IMR-90 (cell line): ENCODE measurements around the gene DPP6. TPM values are rescaled to one million over a fixed set of nuclear protein-coding genes. Genes with fewer than 3 reads are reported as not detected.

ENCODE experiments used
- ATAC-seq: fragments of 200-7000 bp; cut with Tn5 transposase; 2 replicates; pipeline ENCODE4 v1.9.1; 2020; ENCODE audit warnings: low read depth, mild to moderate bottlenecking, moderate library complexity
- BruUV-seq: library from RNA; stranded (reverse); fragments of 400-500 nt; replicated peaks from 2 replicates; lab custom pipeline; 2021; lab: Mats Ljungman, UMichigan
- CTCF ChIA-PET: fragments of 300-600 bp; formaldehyde crosslinking; extraction: SDS; loops from one replicate; lab custom pipeline; 2021; ENCODE audit warnings: antibody characterized with exemption; lab: Yijun Ruan, JAX
- POLR2A ChIA-PET: fragments of 300-600 bp; sonication (Branson Sonifier 250); formaldehyde crosslinking; loops from one replicate; lab custom pipeline; 2022; ENCODE audit warnings: antibody characterized with exemption; ENCODE audit not compliant: unreplicated experiment; lab: Charles Lee
- DNase-seq: peaks from one replicate; pipeline ENCODE4 v3.0.0; 2013
- H2AFZ ChIP-seq: replicated peaks from 2 replicates; pipeline ENCODE3; 2013; ENCODE audit warnings: low read length, mild to moderate bottlenecking; ENCODE audit not compliant: poor library complexity
- H2AK5ac ChIP-seq: 2 replicates; pipeline ENCODE4 v1.6.1; 2013; ENCODE audit warnings: low read depth, low read length, inconsistent platforms
- H2AK9ac ChIP-seq: replicated peaks from 2 replicates; pipeline ENCODE3; 2013; ENCODE audit warnings: mild to moderate bottlenecking, low read depth, low read length, moderate library complexity; ENCODE audit not compliant: poor library complexity
- H2BK120ac ChIP-seq: 2 replicates; pipeline ENCODE4 v1.6.1; 2013; ENCODE audit warnings: low read depth, low read length, inconsistent platforms
- H2BK15ac ChIP-seq: 3 replicates; pipeline ENCODE4 v1.6.1; 2013; ENCODE audit warnings: low read depth, low read length, inconsistent platforms
- H2BK20ac ChIP-seq: 2 replicates; pipeline ENCODE4 v1.6.1; 2013; ENCODE audit warnings: low read depth, mild to moderate bottlenecking, inconsistent platforms, low read length, moderate library complexity
- H2BK5ac ChIP-seq: 2 replicates; pipeline ENCODE4 v1.6.1; 2013; ENCODE audit warnings: mild to moderate bottlenecking, low read depth, low read length, inconsistent platforms; ENCODE audit not compliant: poor library complexity, severe bottlenecking
- H3K14ac ChIP-seq: replicated peaks from 2 replicates; pipeline ENCODE4 v1.6.1; 2013; ENCODE audit warnings: low read depth, low read length, inconsistent platforms
- H3K18ac ChIP-seq: 2 replicates; pipeline ENCODE4 v1.6.1; 2013; ENCODE audit warnings: low read depth, low read length, control low read depth
- H3K23ac ChIP-seq: 2 replicates; pipeline ENCODE4 v1.6.1; 2013; ENCODE audit warnings: low read depth, low read length, inconsistent platforms
- H3K27ac ChIP-seq: 2 replicates; pipeline ENCODE4 v1.5.1; 2013; ENCODE audit warnings: mild to moderate bottlenecking, control low read depth, low read length; ENCODE audit not compliant: insufficient read depth
- H3K27me3 ChIP-seq: 2 replicates; pipeline ENCODE4 v1.6.1; 2013; ENCODE audit warnings: low read length; ENCODE audit not compliant: control insufficient read depth, insufficient read depth
- H3K36me3 ChIP-seq: 2 replicates; pipeline ENCODE4 v1.6.1; 2013; ENCODE audit warnings: low read length, mixed read lengths; ENCODE audit not compliant: control insufficient read depth, insufficient read depth
- H3K4ac ChIP-seq: 2 replicates; pipeline ENCODE4 v1.6.1; 2013; ENCODE audit warnings: low read depth, low read length, inconsistent platforms
- H3K4me1 ChIP-seq: 2 replicates; pipeline ENCODE4 v1.6.1; 2013; ENCODE audit warnings: low read length, mixed read lengths; ENCODE audit not compliant: control insufficient read depth, insufficient read depth
- H3K4me2 ChIP-seq: 2 replicates; pipeline ENCODE4 v1.6.1; 2013; ENCODE audit warnings: low read depth, mild to moderate bottlenecking, control low read depth, low read length, moderate library complexity
- H3K4me3 ChIP-seq: 2 replicates; pipeline ENCODE4 v1.5.1; 2013; ENCODE audit warnings: low read depth, mild to moderate bottlenecking, control low read depth, low read length, moderate library complexity; ENCODE audit not compliant: insufficient read depth
- H3K56ac ChIP-seq: 2 replicates; pipeline ENCODE4 v1.6.1; 2013; ENCODE audit warnings: low read length, inconsistent platforms; ENCODE audit not compliant: insufficient read depth; ENCODE audit errors: extremely low read depth
- H3K79me1 ChIP-seq, 2 experiments: 2 replicates each; pipeline ENCODE4 v1.6.1; 2013; ENCODE audit warnings: low read length in 2 of 2, inconsistent platforms in 1 of 2, low read depth in 1 of 2
- H3K9ac ChIP-seq: 2 replicates; pipeline ENCODE4 v1.6.1; 2013; ENCODE audit warnings: low read depth, low read length, control low read depth
- H3K9me1 ChIP-seq: 2 replicates; pipeline ENCODE4 v1.6.1; 2013; ENCODE audit warnings: low read length, inconsistent platforms; ENCODE audit not compliant: insufficient read depth
- H3K9me3 ChIP-seq: 2 replicates; pipeline ENCODE4 v1.6.1; 2013; ENCODE audit warnings: low read length; ENCODE audit not compliant: control insufficient read depth, insufficient read depth
- H4K20me1 ChIP-seq: 2 replicates; pipeline ENCODE4 v1.6.1; 2013; ENCODE audit warnings: low read length, inconsistent platforms; ENCODE audit not compliant: insufficient read depth
- H4K5ac ChIP-seq: 2 replicates; pipeline ENCODE4 v1.6.1; 2013; ENCODE audit warnings: mild to moderate bottlenecking, low read depth, low read length, control low read depth
- H4K8ac ChIP-seq, 2 experiments: 2 replicates each; pipeline ENCODE4 v1.6.1; 2013; ENCODE audit warnings: low read depth in 2 of 2, low read length in 2 of 2, control low read depth in 1 of 2, inconsistent platforms in 1 of 2
- H4K91ac ChIP-seq: 2 replicates; pipeline ENCODE4 v1.6.1; 2013; ENCODE audit warnings: low read depth, low read length, inconsistent platforms; ENCODE audit not compliant: insufficient read depth
- BHLHE40 ChIP-seq: fragments of 150-350 bp; IDR thresholded peaks from 2 replicates; pipeline ENCODE4 v1.6.1; 2016; ENCODE audit warnings: mild to moderate bottlenecking, low read depth, low read length
- MAFK ChIP-seq: IDR thresholded peaks from 2 replicates; pipeline ENCODE4 v1.6.1; 2012; ENCODE audit warnings: low read depth, low read length, improper control_type of control experiment
- MXI1 ChIP-seq: IDR thresholded peaks from 2 replicates; pipeline ENCODE4 v1.6.1; 2012; ENCODE audit warnings: low read depth, mild to moderate bottlenecking, low read length, moderate library complexity, borderline replicate concordance
- NFE2L2 ChIP-seq: fragments of 150-350 bp; IDR thresholded peaks from 2 replicates; pipeline ENCODE4 v1.6.1; 2016; ENCODE audit warnings: low read depth, mild to moderate bottlenecking, low read length
- POLR2A ChIP-seq: IDR thresholded peaks from 2 replicates; pipeline ENCODE4 v1.6.1; 2012; ENCODE audit warnings: mild to moderate bottlenecking, low read depth, low read length
- RAD21 ChIP-seq: IDR thresholded peaks from 2 replicates; pipeline ENCODE4 v1.6.1; 2012; ENCODE audit warnings: low read length, improper control_type of control experiment
- RFX5 ChIP-seq: IDR thresholded peaks from 2 replicates; pipeline ENCODE4 v1.8.0; 2012; ENCODE audit warnings: low read depth, mild to moderate bottlenecking, low read length, moderate library complexity
- WGBS, 2 experiments: methylation state at CpG; one replicate each; pipeline versions ENCODE4 v1.1.5 to v1.1.7; 2013; ENCODE audit warnings: missing lambda C conversion rate in 2 of 2; ENCODE audit not compliant: insufficient read length in 1 of 2; ENCODE audit errors: extremely low coverage in 2 of 2; 5-methylcytosine and 5-hydroxymethylcytosine counted together
- dilution Hi-C: fragments of 300-500 bp; cut with HindIII; formaldehyde crosslinking; loops from one replicate; pipeline ENCODE4 v1.14.3; 2018; ENCODE audit warnings: low sequenced_read_pairs; ENCODE audit not compliant: unreplicated experiment
- in situ Hi-C: fragments of 300-500 bp; cut with MboI; formaldehyde crosslinking; loops from 3 replicates; pipeline ENCODE4 v1.14.3; 2019; ENCODE audit warnings: low sequenced_read_pairs, inconsistent platforms, mixed read lengths
- intact Hi-C: fragments of 100-400 bp; cut with micrococcal nuclease; formaldehyde crosslinking; loops from 2 replicates; pipeline ENCODE4 v1.10.0; 2022
- polyA plus RNA-seq, 3 experiments: library from polyadenylated mRNA; depleted of rRNA; stranded (reverse); fragments of >200 nt; gene quantifications; 2 replicates each; pipeline ENCODE4 v1.2.3, GENCODE V29; 2012; ENCODE audit warnings: low replicate concordance in 1 of 3
- total RNA-seq: library from RNA; depleted of rRNA; stranded (reverse); fragments of >200 nt; gene quantifications from 2 replicates; pipeline ENCODE4 v1.2.3, GENCODE V29; 2012
- TF ChIP-seq, protein P1 (sequence below): conservative IDR thresholded peaks from 2 replicates; pipeline ENCODE4 v1.5.1; 2012; ENCODE audit warnings: mild to moderate bottlenecking, low read depth, low read length, improper control_type of control experiment

Gene DPP6
- total and polyA plus RNA-seq, 2 of the 4 experiments (the other 2 are of a cell fraction): not detected

DNA sequence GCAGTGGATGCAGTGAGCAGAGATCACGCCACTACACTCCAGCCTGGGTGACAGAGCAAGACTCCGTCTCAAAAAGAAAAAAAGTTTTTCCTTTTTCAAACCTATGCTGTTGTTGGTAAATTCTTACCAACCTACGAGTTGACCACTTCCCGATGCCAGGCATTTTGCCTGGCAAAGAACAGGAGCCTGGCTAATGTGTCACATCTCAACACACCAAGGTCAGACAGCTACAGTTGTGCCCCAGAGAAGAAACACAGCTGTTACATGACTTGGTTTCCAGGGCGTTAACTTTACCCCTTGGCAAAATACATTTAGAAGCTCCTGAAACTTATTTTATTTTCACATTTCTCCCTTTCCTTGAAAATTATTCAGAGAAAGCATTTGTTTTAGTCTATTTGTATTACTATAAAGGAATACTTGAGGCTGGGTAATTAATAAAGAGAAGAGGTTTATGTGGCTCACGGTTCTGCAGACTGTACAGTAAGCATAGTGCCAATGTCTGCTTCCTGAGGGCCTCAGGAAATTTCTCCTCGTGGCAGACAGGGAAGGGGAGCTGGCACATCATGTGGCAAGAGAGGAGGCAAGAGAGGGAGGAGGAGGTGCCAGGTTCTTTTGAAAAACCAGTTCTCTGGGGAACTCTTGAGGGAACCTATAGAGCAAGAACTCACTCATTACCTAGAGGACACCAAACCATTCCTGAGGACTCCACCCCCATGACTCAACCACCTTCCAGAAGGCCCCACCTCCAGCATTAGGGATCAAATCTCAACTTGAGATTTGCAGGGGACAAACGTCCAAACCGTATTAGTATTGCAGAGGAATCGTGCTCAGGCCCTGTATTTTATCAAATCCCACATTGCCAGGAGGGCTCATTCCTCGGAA, 867.4 kb downstream of the DPP6 start:
- Histone ChIP-seq H4K8ac (no peak overlapping the region), H3K4me3 (no peak overlapping the region), H3K18ac (no peak overlapping the region), H2BK15ac (no peak overlapping the region), H3K36me3 (no peaks in the 10 kb centered on the region), H2AK9ac (no peak overlapping the region), H3K14ac (no peak overlapping the region), H2BK20ac (no peak overlapping the region), H3K79me1 (no peaks in the 10 kb centered on the region), H3K56ac (no peak overlapping the region), H2AK5ac (no peak overlapping the region), H3K4ac (no peak overlapping the region), H3K9me1 (no peaks in the 10 kb centered on the region), H3K4me2 (no peak overlapping the region), H3K27ac (no peak overlapping the region), H4K20me1 (no peaks in the 10 kb centered on the region), H2BK5ac (no peak overlapping the region), H2BK120ac (no peak overlapping the region), H3K23ac (no peak overlapping the region), H2AFZ (no peak overlapping the region), H4K91ac (no peak overlapping the region), H4K5ac (no peak overlapping the region), H3K4me1 (no peaks in the 10 kb centered on the region), H3K9ac (no peak overlapping the region), H3K27me3 (peaks cover 9% of the 10 kb centered on the region; the same call in 1 of the 2 replicates), H3K9me3 (no peaks in the 10 kb centered on the region)
- in situ Hi-C loops (loop anchor here (10.0 kb wide), 1 partner anchor 425 kb away; no protein-coding TSS in a partner anchor), dilution Hi-C loops (no loop called here), intact Hi-C loops (no loop called here)
- ChIA-PET CTCF (no interaction called here), POLR2A (no interaction called here)
- no TSS peak for BruUV-seq
- ATAC-seq: no peak
- DNase-seq: no peak
- TF ChIP-seq, protein P1, sequence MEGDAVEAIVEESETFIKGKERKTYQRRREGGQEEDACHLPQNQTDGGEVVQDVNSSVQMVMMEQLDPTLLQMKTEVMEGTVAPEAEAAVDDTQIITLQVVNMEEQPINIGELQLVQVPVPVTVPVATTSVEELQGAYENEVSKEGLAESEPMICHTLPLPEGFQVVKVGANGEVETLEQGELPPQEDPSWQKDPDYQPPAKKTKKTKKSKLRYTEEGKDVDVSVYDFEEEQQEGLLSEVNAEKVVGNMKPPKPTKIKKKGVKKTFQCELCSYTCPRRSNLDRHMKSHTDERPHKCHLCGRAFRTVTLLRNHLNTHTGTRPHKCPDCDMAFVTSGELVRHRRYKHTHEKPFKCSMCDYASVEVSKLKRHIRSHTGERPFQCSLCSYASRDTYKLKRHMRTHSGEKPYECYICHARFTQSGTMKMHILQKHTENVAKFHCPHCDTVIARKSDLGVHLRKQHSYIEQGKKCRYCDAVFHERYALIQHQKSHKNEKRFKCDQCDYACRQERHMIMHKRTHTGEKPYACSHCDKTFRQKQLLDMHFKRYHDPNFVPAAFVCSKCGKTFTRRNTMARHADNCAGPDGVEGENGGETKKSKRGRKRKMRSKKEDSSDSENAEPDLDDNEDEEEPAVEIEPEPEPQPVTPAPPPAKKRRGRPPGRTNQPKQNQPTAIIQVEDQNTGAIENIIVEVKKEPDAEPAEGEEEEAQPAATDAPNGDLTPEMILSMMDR: no peak
- no peak for TF ChIP-seq RFX5
- TF ChIP-seq NFE2L2: no peak
- TF ChIP-seq POLR2A: no peak
- no peak for TF ChIP-seq MAFK
- TF ChIP-seq BHLHE40: no peak
- TF ChIP-seq MXI1: no peak
- no peak for TF ChIP-seq RAD21
- WGBS, 2 experiments: 0% methylated on average over 1 of the region's 11 CpGs; no CpG with 5 or more reads in 1 of the 2 experiments
